ENCODE data around the gene SEC14L6.

DNA sequence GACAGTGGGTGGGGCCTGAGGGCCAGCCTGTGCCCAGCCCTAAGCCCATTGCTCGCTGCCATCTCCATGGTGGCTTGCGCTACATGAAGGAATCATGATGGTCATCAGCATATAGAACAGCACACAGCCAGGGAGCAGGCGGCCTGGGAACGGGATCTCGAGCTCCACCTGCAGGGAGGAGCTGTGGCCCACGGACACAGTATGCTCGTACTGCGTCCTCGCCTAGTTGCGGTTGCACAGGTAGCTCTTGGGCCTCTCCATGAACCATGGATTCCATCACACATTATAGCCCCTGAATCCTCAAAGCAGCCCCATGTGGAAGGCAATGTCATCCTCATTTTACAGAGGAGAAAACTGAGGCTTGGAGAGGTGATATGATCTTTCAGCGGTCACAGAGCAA lies 56.1 kb downstream of the SEC14L6 start:
- no peak for TF ChIP-seq ZNF274 (IDR thresholded peaks at IDR 0.05; ENCODE audit: low read depth, low read length)
- TF ChIP-seq YY1 (IDR thresholded peaks at IDR 0.05; ENCODE audit: insufficient read depth, insufficient read length), result no peak

Measured in NT2/D1 (cell line).